GM12872 (cell line): ENCODE results near the gene ARL6IP4.

Experiments
- TF ChIP-seq, protein P1 (sequence below): IDR thresholded peaks from 3 replicates; pipeline ENCODE4 v1.5.1; 2011; ENCODE audit warnings: low read depth, mild to moderate bottlenecking, low read length, moderate library complexity; ENCODE audit not compliant: insufficient read depth

The ARL6IP4 gene

DNA sequence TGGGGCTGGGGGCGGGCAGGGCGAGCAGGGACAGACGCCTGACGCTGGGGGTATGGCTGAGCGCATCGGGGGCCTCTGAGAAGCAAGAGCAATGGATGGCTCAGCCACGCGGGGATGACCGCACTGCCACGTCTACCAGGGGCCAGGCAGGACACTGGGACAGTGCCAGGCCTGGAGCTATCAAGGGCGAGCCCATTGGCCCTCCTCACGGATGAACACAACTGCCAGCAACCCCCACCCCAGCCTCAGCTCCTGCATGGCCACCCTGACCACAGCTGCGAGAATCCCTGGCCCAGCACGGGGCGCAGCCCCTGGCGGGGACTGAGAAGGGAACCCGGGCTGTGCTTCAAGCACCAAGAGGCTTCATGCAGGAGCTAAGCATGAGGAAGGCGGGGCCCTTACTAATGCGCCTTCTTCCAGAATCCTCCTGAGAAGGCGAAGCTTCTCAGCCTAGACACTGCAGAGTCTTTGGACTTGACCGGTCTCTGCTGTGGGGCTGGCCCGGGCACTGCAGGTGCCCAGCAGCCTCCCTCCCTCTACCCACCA is 9.5 kb downstream of the ARL6IP4 start:
- TF ChIP-seq, protein P1, sequence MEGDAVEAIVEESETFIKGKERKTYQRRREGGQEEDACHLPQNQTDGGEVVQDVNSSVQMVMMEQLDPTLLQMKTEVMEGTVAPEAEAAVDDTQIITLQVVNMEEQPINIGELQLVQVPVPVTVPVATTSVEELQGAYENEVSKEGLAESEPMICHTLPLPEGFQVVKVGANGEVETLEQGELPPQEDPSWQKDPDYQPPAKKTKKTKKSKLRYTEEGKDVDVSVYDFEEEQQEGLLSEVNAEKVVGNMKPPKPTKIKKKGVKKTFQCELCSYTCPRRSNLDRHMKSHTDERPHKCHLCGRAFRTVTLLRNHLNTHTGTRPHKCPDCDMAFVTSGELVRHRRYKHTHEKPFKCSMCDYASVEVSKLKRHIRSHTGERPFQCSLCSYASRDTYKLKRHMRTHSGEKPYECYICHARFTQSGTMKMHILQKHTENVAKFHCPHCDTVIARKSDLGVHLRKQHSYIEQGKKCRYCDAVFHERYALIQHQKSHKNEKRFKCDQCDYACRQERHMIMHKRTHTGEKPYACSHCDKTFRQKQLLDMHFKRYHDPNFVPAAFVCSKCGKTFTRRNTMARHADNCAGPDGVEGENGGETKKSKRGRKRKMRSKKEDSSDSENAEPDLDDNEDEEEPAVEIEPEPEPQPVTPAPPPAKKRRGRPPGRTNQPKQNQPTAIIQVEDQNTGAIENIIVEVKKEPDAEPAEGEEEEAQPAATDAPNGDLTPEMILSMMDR = no peak

DNA sequence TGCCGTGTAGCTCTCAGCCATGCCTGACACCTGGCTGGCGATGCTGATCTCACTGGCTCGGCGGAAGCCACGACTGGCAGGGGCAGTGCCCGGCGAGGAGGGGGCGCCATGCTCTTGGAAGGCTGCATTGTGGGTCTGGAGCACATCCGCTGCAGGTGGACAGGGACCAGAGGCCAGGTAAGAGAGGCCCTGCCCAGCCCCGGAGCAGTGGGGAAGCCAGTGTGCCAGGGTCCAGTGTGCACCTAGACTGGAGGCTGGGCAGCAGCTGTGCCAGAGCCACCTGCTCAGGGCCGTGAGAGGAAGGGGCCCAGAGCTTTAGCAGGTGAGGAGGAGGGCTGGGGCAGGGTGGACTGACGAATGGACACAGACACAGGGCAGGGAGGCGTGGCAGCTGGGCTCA is 10.1 kb downstream of the ARL6IP4 start:
- TF ChIP-seq, protein P1 = no peak

DNA sequence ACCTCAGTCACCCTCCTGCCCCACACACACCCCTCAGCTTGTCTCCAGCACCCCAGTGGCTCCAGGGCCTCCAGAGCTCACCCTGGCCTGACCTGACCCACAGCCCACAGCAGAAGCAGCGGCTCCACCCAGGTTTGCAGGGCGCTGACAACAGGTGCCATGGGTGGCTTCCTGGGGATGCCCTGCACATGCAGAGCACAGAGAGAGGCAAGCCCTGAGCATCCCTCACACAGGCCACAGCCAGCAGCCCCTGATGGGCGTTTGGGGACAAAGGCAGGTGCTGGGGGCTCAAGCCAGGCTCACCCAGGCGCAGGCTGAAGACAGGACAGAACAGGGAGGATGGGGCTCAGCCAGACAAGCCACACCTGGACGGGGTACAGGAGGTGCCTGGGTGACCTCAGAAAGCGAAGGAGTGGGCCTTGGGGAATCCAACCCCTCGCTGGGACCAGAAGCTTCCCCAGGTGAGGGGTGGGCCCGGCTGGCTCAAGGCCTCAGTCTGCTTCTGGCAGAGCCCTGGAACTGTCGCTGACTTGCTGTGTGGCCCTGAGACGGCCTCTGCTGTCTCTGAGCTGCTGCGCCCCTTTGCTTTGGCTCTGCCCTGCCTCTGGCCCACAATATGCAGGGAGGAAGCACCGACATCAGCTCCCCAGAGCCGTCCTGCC is 10.6 kb downstream of the ARL6IP4 start:
- TF ChIP-seq, protein P1 = no peak

DNA sequence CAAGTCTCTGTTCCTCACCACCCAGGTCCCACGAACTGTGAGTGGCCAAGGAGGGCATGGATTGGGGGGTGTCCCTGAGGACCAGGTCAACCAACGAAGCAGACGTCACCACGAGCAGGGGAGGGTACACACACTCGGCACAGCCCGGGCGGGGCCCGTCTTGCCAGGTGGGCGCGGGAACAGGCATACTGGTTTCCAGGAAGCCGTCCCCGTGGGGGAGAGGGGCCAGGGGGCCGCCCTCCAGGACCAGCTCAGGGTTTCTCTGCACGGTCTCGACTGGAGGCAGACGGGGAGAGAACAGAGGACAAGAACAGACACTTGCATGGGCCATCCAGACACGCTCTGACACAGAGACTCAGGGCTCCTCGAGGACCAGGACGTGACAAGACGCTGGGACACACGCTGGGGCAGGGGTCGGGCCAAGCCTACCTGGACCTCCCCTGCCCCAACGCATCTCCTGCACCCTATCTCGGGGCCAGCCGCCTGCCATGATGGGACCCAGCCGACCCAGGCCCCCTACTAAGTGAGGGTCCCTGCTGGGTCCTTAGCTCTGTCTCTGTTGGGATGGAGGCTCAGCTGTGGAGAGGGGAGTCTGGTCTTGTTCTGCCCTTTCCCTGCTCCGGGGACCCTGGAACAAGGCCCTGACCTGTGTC is 11.3 kb downstream of the ARL6IP4 start:
- TF ChIP-seq, protein P1 = no peak

DNA sequence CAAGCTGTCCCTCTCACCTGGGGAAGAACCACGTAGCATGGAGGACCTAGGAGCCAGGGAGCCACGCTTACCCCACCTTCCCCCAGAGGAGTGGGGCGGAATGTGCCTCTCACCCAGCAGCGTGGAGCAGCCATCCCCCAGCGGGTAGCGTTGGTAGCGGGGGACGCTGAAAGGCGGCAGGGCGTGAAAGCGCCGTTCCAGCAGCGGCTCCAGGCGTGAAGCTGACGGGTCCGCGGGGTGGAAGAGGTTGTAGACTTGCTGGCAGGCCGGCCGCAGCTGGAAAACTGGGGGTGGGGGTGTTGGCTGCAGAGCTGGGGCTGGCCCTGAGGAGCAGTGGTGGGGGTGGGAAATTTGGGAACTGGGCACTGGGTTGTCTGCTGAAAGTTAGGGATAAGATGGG is 11.9 kb downstream of the ARL6IP4 start:
- TF ChIP-seq, protein P1 = no peak

DNA sequence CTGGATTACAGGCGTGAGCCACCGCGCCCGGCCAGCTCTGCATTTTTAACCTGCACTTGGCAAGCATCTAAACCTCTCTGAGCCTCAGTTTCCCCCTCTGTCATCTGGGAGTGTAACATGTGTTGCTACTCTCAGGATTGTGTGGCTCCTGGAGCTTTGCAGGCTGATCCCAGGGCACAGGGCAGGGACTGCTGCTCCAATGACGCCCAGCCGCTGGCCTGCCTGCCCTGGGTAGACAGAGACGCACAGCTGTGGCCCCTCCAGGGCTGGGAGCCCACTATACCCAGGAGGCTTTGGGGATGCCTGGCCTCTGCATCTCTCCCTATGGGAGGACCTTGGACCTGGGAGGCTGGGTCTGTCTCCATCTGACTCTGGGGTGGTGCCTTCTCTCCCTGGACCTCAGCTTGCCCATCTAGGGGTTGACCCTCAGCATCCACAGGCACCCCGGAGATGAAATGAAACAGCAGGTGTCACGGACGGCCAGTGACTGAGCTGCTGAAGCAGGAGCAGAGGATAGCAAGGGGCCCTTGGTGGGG is 13.7 kb downstream of the ARL6IP4 start:
- TF ChIP-seq, protein P1 = no peak

DNA sequence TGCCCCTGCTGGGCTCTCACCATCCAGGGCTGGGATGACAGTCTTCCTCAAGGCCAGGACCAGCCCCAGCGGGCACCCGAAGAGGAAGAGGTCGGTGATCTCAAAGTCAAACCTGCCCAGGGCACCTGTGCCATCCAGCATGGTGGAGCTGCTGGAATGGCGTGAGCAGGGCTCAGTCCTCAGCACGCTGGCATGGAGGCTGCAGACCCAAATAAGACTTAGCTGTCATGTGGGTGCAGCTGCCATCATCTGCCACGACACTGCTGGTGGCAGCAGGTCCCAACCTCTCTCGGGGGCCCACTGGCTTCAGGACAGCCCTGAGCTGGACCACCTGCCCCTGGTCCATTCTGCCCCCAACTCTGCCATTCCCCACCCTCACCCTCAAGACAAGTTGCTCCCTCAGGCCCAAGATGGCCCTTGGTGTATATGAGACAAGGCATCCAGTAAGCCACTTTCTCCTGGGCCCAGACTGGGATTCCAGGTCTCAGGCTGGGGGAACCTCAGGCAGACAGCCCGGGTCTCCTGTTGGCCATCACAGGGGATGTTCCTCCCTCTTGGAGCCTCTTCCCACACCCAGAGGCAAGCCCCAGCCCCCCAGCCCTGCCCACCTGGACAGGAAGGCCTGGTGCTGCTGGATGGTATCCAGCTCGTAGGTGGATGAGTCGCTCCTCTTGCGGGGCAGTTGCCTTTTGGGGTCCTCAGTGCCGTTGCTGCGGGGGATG is 14.5 kb downstream of the ARL6IP4 start:
- TF ChIP-seq, protein P1 = no peak
